Trophoblast cell (in vitro differentiated cells and primary cell): Measurements from ENCODE around the gene IST1.

Experiments
- DNase-seq, 2 donors: peaks; one replicate each; pipeline ENCODE4 v3.0.0-alpha.2; 2016
- H2AFZ ChIP-seq: 2 replicates; pipeline ENCODE4 v1.6.1; 2013; ENCODE audit warnings: low read length, moderate library complexity, mild to moderate bottlenecking; ENCODE audit not compliant: insufficient read depth, poor library complexity
- H2AK5ac ChIP-seq: 2 replicates; pipeline ENCODE4 v1.6.1; 2013; ENCODE audit warnings: mild to moderate bottlenecking, low read length
- H2BK120ac ChIP-seq: 2 replicates; pipeline ENCODE4 v1.6.1; 2013; ENCODE audit warnings: low read length, mild to moderate bottlenecking, moderate library complexity; ENCODE audit not compliant: insufficient read depth, poor library complexity
- H2BK12ac ChIP-seq: 2 replicates; pipeline ENCODE4 v1.6.1; 2013; ENCODE audit warnings: mild to moderate bottlenecking, low read length, moderate library complexity
- H2BK5ac ChIP-seq: 2 replicates; pipeline ENCODE4 v1.6.1; 2013; ENCODE audit warnings: low read length, low read depth, moderate library complexity, mild to moderate bottlenecking; ENCODE audit not compliant: poor library complexity
- H3K14ac ChIP-seq: 2 replicates; pipeline ENCODE4 v1.6.1; 2013; ENCODE audit warnings: mild to moderate bottlenecking, low read length
- H3K18ac ChIP-seq: 2 replicates; pipeline ENCODE4 v1.6.1; 2013; ENCODE audit warnings: mild to moderate bottlenecking, low read length
- H3K23ac ChIP-seq: 2 replicates; pipeline ENCODE4 v1.6.1; 2013; ENCODE audit warnings: low read length
- H3K27ac ChIP-seq: 2 replicates; pipeline ENCODE4 v1.5.1; 2013; ENCODE audit warnings: low read depth, mild to moderate bottlenecking, inconsistent platforms, low read length, moderate library complexity
- H3K27me3 ChIP-seq: 2 replicates; pipeline ENCODE4 v1.6.1; 2013; ENCODE audit warnings: inconsistent platforms, mild to moderate bottlenecking, low read length, moderate library complexity; ENCODE audit not compliant: insufficient read depth
- H3K36me3 ChIP-seq, 2 experiments: 1 replicate in 1 of 2; 2 replicates in 1 of 2; pipeline ENCODE4 v1.6.1; 2013; ENCODE audit warnings: low read length in 2 of 2, mild to moderate bottlenecking in 2 of 2, moderate library complexity in 1 of 2; ENCODE audit not compliant: insufficient read depth in 2 of 2, control insufficient read depth in 1 of 2
- H3K4ac ChIP-seq: 2 replicates; pipeline ENCODE4 v1.6.1; 2013; ENCODE audit warnings: low read depth, mild to moderate bottlenecking, low read length, moderate library complexity
- H3K4me1 ChIP-seq, 2 experiments: 1 replicate in 1 of 2; 2 replicates in 1 of 2; pipeline ENCODE4 v1.6.1; 2013; ENCODE audit warnings: low read length in 2 of 2, mild to moderate bottlenecking in 2 of 2, moderate library complexity in 1 of 2; ENCODE audit not compliant: insufficient read depth in 2 of 2, control insufficient read depth in 1 of 2
- H3K4me2 ChIP-seq: 2 replicates; pipeline ENCODE4 v1.6.1; 2013; ENCODE audit warnings: inconsistent platforms, mild to moderate bottlenecking, low read length, moderate library complexity
- H3K4me3 ChIP-seq: 2 replicates; pipeline ENCODE4 v1.5.1; 2013; ENCODE audit warnings: mild to moderate bottlenecking, low read depth, low read length, inconsistent platforms
- H3K79me1 ChIP-seq: one replicate; pipeline ENCODE4 v1.6.1; 2013; ENCODE audit warnings: low read length
- H3K79me2 ChIP-seq: 2 replicates; pipeline ENCODE4 v1.6.1; 2013; ENCODE audit warnings: low read length, mild to moderate bottlenecking; ENCODE audit not compliant: control insufficient read depth, insufficient read depth, poor library complexity
- H3K9ac ChIP-seq: 2 replicates; pipeline ENCODE4 v1.6.1; 2013; ENCODE audit warnings: mild to moderate bottlenecking, low read length
- H3K9me3 ChIP-seq: 2 replicates; pipeline ENCODE4 v1.6.1; 2013; ENCODE audit warnings: low read depth, mild to moderate bottlenecking, control low read depth, inconsistent platforms, low read length; ENCODE audit not compliant: insufficient read depth
- H4K12ac ChIP-seq: 2 replicates; pipeline ENCODE4 v1.6.1; 2013; ENCODE audit warnings: low read depth, mild to moderate bottlenecking, low read length, moderate library complexity
- H4K8ac ChIP-seq: 2 replicates; pipeline ENCODE4 v1.6.1; 2013; ENCODE audit warnings: low read depth, mild to moderate bottlenecking, low read length, moderate library complexity
- H4K91ac ChIP-seq: one replicate; pipeline ENCODE4 v1.6.1; 2013; ENCODE audit warnings: low read depth, mild to moderate bottlenecking, low read length, moderate library complexity
- WGBS: extraction: QIAGEN DNeasy Blood & Tissue Kit; methylation state at CpG from one replicate; pipeline ENCODE4 v1.1.7; 2013; ENCODE audit warnings: missing lambda C conversion rate; ENCODE audit not compliant: insufficient read length, insufficient coverage; ENCODE audit errors: extremely low coverage; 5-methylcytosine and 5-hydroxymethylcytosine counted together

The IST1 gene

DNA sequence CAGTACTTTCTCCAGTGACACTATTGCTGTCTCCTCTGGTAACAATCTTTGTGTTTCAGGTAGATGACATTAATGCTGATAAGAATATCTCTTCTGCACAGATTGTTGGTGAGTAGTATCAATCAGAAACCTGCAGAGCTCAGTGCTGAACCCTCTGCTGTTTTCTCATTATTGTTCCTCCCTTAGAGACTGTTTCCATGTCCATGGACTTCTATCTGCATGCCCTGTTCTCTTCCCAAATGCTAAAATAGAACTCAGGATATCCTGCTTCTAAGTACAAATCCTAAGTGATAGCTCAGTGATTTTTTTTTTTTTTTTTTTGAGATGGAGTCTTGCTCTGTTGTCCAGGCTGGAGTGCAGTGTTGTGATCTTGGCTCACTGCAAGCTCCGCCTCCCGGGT lies 29.4 kb downstream of the IST1 start:
- Histone ChIP-seq H2BK5ac (no peak overlapping the region), H3K18ac (no peak overlapping the region), H2AK5ac (no peak overlapping the region), H4K91ac (no peak overlapping the region), H3K9ac (no peak overlapping the region), H3K27me3 (no peaks in the 10 kb centered on the region), H3K79me2 (no peaks in the 10 kb centered on the region), H3K4me2 (no peak overlapping the region), H3K79me1 (peaks cover 6% of the 10 kb centered on the region), H2BK120ac (no peak overlapping the region), H3K4me1 (peaks cover 14 to 21% of the 10 kb centered on the region in 2 experiments), H4K12ac (no peak overlapping the region), H3K4ac (no peak overlapping the region), H2BK12ac (no peak overlapping the region), H3K23ac (no peak overlapping the region), H3K14ac (no peak overlapping the region), H3K36me3 (peaks cover 28 to 64% of the 10 kb centered on the region in 2 experiments), H3K9me3 (no peaks in the 10 kb centered on the region), H3K27ac (no peak overlapping the region), H4K8ac (no peak overlapping the region), H2AFZ (no peak overlapping the region), H3K4me3 (no peak overlapping the region)
- WGBS: no CpG with 5 or more reads among the region's 2 CpGs
- DNase-seq: no peak

DNA sequence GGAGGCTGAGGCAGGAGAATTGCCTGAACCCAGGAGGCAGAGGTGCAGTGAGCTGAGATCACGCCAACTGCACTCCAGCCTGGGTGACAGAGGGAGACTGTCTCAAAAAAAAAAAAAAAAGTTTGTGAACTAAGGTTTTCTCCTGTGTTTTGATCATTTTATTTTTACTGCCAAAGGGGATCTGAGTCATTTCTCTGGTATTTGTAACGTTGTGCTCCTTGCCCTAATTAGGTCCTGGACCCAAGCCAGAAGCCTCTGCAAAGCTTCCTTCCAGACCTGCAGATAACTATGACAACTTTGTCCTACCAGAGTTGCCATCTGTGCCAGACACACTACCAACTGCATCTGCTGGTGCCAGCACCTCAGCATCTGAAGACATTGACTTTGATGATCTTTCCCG lies 32.1 kb downstream of the IST1 start:
- Histone ChIP-seq H3K14ac (no peak overlapping the region), H3K4me2 (no peak overlapping the region), H2BK120ac (no peak overlapping the region), H3K4me1 (peaks cover 14 to 21% of the 10 kb centered on the region in 2 experiments), H2AK5ac (no peak overlapping the region), H3K36me3 (peaks cover 22 to 45% of the 10 kb centered on the region in 2 experiments), H3K23ac (no peak overlapping the region), H4K91ac (no peak overlapping the region), H4K8ac (no peak overlapping the region), H3K4me3 (no peak overlapping the region), H3K18ac (no peak overlapping the region), H2AFZ (no peak overlapping the region), H3K79me1 (peaks cover 6% of the 10 kb centered on the region), H3K27me3 (no peaks in the 10 kb centered on the region), H3K9ac (no peak overlapping the region), H3K4ac (no peak overlapping the region), H3K79me2 (no peaks in the 10 kb centered on the region), H3K27ac (peak overlapping the region; percentile 95), H2BK5ac (no peak overlapping the region), H4K12ac (no peak overlapping the region), H2BK12ac (no peak overlapping the region), H3K9me3 (no peaks in the 10 kb centered on the region)
- DNase-seq: peak; percentile 32 to 72
- no CpG with 5 or more reads among the region's 3 CpGs for WGBS

DNA sequence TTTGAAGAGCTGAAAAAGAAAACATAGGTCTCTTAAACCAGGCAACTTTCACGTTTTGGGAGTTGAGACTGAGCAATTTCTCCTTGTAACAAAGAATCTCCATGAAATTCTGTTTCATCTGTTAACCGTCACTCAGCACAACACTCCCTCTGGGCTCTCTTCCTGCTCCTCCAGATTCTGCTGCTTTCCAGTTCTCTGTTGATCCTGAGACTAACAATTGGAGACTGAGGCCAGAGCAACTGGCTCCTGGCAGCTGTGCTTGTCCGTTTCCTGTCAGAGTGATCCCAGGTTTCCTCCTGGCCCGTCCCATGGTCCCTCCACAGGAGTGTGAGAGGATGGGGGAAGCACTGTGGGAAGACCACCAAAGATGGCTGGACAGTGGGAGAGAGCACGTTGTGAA lies 32.5 kb downstream of the IST1 start:
- H3K27me3 ChIP-seq: no peaks in the 10 kb centered on the region
- WGBS: no CpG with 5 or more reads among the region's 5 CpGs

DNA sequence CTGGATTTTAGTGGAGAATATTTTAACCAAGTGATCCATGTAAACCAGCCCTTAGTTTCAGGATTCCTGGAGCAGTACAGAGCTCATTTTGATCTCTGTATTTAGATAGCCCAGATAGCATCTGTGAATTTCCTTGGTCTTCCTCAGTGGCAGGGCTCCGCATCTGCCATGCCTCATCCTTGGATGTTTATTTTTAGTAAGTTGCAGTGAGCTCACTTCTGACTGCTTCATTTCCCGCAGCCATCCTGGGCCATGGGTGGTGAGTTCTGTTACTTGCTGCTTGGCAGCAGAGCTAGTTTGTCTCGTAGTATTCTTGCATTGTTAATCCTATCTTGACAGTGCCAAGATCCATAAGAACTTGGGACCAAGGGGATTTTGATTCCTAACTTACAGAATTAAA lies 33.7 kb downstream of the IST1 start:
- Histone ChIP-seq H3K4ac (no peak overlapping the region), H2BK5ac (no peak overlapping the region), H3K4me1 (peaks cover 14 to 20% of the 10 kb centered on the region in 2 experiments), H3K27me3 (no peaks in the 10 kb centered on the region), H3K14ac (no peak overlapping the region), H2BK120ac (no peak overlapping the region), H3K23ac (no peak overlapping the region), H3K79me1 (peaks cover 6% of the 10 kb centered on the region), H2BK12ac (no peak overlapping the region), H3K9me3 (no peaks in the 10 kb centered on the region), H2AK5ac (no peak overlapping the region), H4K8ac (no peak overlapping the region), H3K4me2 (no peak overlapping the region), H3K4me3 (no peak overlapping the region), H3K36me3 (peaks cover 25 to 45% of the 10 kb centered on the region in 2 experiments), H3K18ac (no peak overlapping the region), H4K91ac (no peak overlapping the region), H3K79me2 (no peaks in the 10 kb centered on the region), H4K12ac (no peak overlapping the region), H3K9ac (no peak overlapping the region), H3K27ac (no peak overlapping the region), H2AFZ (no peak overlapping the region)
- WGBS: no CpG with 5 or more reads among the region's 3 CpGs
- no peak for DNase-seq

More for the DNA sequence above, 32.5 kb downstream of the IST1 start:
- H3K18ac ChIP-seq: peak overlapping the region; percentile 55
- H4K91ac ChIP-seq: peak overlapping the region; percentile 55
- no peak overlapping the region for H3K4me2 ChIP-seq
- no peak overlapping the region for H3K4me3 ChIP-seq
- peak overlapping the region; percentile 22 for H4K8ac ChIP-seq
- H3K9ac ChIP-seq: peak overlapping the region; percentile 28
- peak overlapping the region; percentile 41 for H2BK12ac ChIP-seq
- DNase-seq: no peak
- no peaks in the 10 kb centered on the region for H3K9me3 ChIP-seq
- H3K79me2 ChIP-seq: no peaks in the 10 kb centered on the region
- peak overlapping the region; percentile 18 for H2AK5ac ChIP-seq
- peaks cover 14 to 21% of the 10 kb centered on the region in 2 experiments for H3K4me1 ChIP-seq
- H3K23ac ChIP-seq: peak overlapping the region; percentile 78
- H2BK120ac ChIP-seq: peak overlapping the region; percentile 39
- no peak overlapping the region for H4K12ac ChIP-seq
- H3K14ac ChIP-seq: peak overlapping the region; percentile 9
- peak overlapping the region; percentile 95 for H3K27ac ChIP-seq
- peak overlapping the region; percentile 45 for H2BK5ac ChIP-seq
- no peak overlapping the region for H2AFZ ChIP-seq
- peaks cover 20 to 44% of the 10 kb centered on the region in 2 experiments for H3K36me3 ChIP-seq
- peaks cover 6% of the 10 kb centered on the region for H3K79me1 ChIP-seq
- peak overlapping the region; percentile 29 for H3K4ac ChIP-seq
